WERI-Rb-1 (cell line): ENCODE data around the gene KSR1.

Experiments used
- DNase-seq: peaks from one replicate; pipeline ENCODE4 v3.0.0-alpha.2; 2020
- H3K27ac ChIP-seq: fragments of 250-450 bp; sonication (Bioruptor Pico); 2 replicates; pipeline ENCODE4 v1.5.1; 2020; ENCODE audit warnings: mild to moderate bottlenecking, moderate library complexity
- H3K27me3 ChIP-seq: fragments of 250-450 bp; sonication (Bioruptor Pico); 2 replicates; pipeline ENCODE4 v1.5.1; 2021; ENCODE audit warnings: mild to moderate bottlenecking, low read depth, moderate library complexity; ENCODE audit not compliant: insufficient read depth, severe bottlenecking
- H3K36me3 ChIP-seq: fragments of 250-450 bp; sonication (Bioruptor Pico); 2 replicates; pipeline ENCODE4 v1.5.1; 2020; ENCODE audit warnings: mild to moderate bottlenecking, moderate library complexity
- H3K4me3 ChIP-seq: 2 replicates; pipeline ENCODE4 v1.5.1; 2011; ENCODE audit warnings: low read depth, mild to moderate bottlenecking, control low read depth, low read length
- H3K9me3 ChIP-seq: fragments of 250-450 bp; sonication (Bioruptor Pico); 2 replicates; pipeline ENCODE4 v1.5.1; 2021; ENCODE audit warnings: mild to moderate bottlenecking, moderate library complexity; ENCODE audit not compliant: severe bottlenecking
- CTCF ChIP-seq: IDR thresholded peaks from 2 replicates; pipeline ENCODE4 v1.5.1; 2011; ENCODE audit warnings: low read depth, mild to moderate bottlenecking, control low read depth, inconsistent platforms, low read length

The KSR1 gene

GRCh38 chr17:27488231-27488630 lies 32.0 kb downstream of the KSR1 start:
- TF ChIP-seq CTCF, result no peak
- no peak overlapping the region for H3K27ac ChIP-seq
- DNase-seq, result no peak
- H3K9me3 ChIP-seq, result no peaks in the 10 kb centered on the region
- H3K36me3 ChIP-seq, result peaks cover 11% of the 10 kb centered on the region
- no peaks in the 10 kb centered on the region for H3K27me3 ChIP-seq
- no peak overlapping the region for H3K4me3 ChIP-seq

- no peaks in the 10 kb centered on the region for H3K27me3 ChIP-seq
- H3K27ac ChIP-seq, result peak overlapping the region; percentile 94
- H3K9me3 ChIP-seq, result no peaks in the 10 kb centered on the region
- TF ChIP-seq CTCF, result no peak
- DNase-seq, result no peak
- H3K36me3 ChIP-seq, result peaks cover 11% of the 10 kb centered on the region
- no peak overlapping the region for H3K4me3 ChIP-seq
These were observed 32.9 kb downstream of the KSR1 start for GRCh38 chr17:27489045-27489715.

GRCh38 chr17:27490391-27490790 lies 34.1 kb downstream of the KSR1 start:
- Histone ChIP-seq H3K27ac (peak overlapping the region; percentile 94), H3K27me3 (no peaks in the 10 kb centered on the region), H3K4me3 (no peak overlapping the region), H3K36me3 (peaks cover 7% of the 10 kb centered on the region; the same call in 1 of the 2 replicates), H3K9me3 (no peaks in the 10 kb centered on the region)
- TF ChIP-seq CTCF, result no peak
- no peak for DNase-seq

- TF ChIP-seq CTCF, result no peak
- peaks cover 7% of the 10 kb centered on the region; the same call in 1 of the 2 replicates for H3K36me3 ChIP-seq
- H3K4me3 ChIP-seq, result peak overlapping the region; percentile 22
- DNase-seq, result peak; percentile 97
- no peaks in the 10 kb centered on the region for H3K27me3 ChIP-seq
- H3K9me3 ChIP-seq, result no peaks in the 10 kb centered on the region
- peak overlapping the region; percentile 94 for H3K27ac ChIP-seq
These were observed 35.5 kb downstream of the KSR1 start for GRCh38 chr17:27491713-27492190.

GRCh38 chr17:27492470-27492869 lies 36.2 kb downstream of the KSR1 start:
- Histone ChIP-seq H3K27ac (peak overlapping the region; percentile 94), H3K27me3 (no peaks in the 10 kb centered on the region), H3K36me3 (peaks cover 4% of the 10 kb centered on the region; the same call in 1 of the 2 replicates), H3K9me3 (no peaks in the 10 kb centered on the region), H3K4me3 (no peak overlapping the region; the same call in 1 of the 2 replicates)
- no peak for TF ChIP-seq CTCF
- DNase-seq, result no peak

GRCh38 chr17:27493088-27493487 lies 36.8 kb downstream of the KSR1 start:
- TF ChIP-seq CTCF, result no peak
- no peak for DNase-seq
- Histone ChIP-seq H3K9me3 (no peaks in the 10 kb centered on the region), H3K4me3 (no peak overlapping the region), H3K27me3 (no peaks in the 10 kb centered on the region), H3K27ac (peak overlapping the region; percentile 94), H3K36me3 (no peaks in the 10 kb centered on the region)
